K562 treated with DMSO at 1 percent for 24 hours (cell line): ENCODE data around the gene AMD1. TPM values are rescaled to one million over a fixed set of nuclear protein-coding genes. Genes with fewer than 3 reads are reported as not detected.

Source experiments
- total RNA-seq: library from RNA; unstranded; fragments of 300-600 nt; gene quantifications from 2 replicates; pipeline ENCODE4 v1.2.3, GENCODE V29; 2022; ENCODE audit warnings: low read depth; ENCODE audit not compliant: insufficient read depth

The AMD1 gene
- total RNA-seq: 25.9 and 35.6 TPM in 2 replicates

GRCh38 chr6:110873981-110874879, at the start of gene AMD1:
Gene AMD1, plus strand, starts transcription at chr6:110874785. Its CDS starts 321 bp downstream, at chr6:110875106.

Other genes with a start within 250 kb of the AMD1 start
- gene CDK19, start 59.3 kb upstream of the AMD1 start, total RNA-seq: 9.4 and 10.5 TPM in 2 replicates
- 26.3 and 32.1 TPM in 2 replicates for gene GTF3C6, start 83.9 kb downstream of the AMD1 start, total RNA-seq
- 12.4 and 14.2 TPM in 2 replicates for gene RPF2, start 107.3 kb downstream of the AMD1 start, total RNA-seq
- gene SLC16A10, start 212.7 kb downstream of the AMD1 start, total RNA-seq: not detected in 2 replicates